Measurements from ENCODE around the gene MIOS. TPM values are rescaled to one million over a fixed set of nuclear protein-coding genes. Genes with fewer than 3 reads are reported as not detected.
"Not testable (repeated sequence)": the region's sequence is repeated elsewhere in the genome, so short reads cannot be mapped to it uniquely, and the experiment has no call there.

Gene MIOS
- total RNA-seq, 2 experiments from 2014 or later: 28.9 to 38.7 TPM

GRCh38 chr7:7650682-7651206, 84.1 kb downstream of the MIOS start:
- Mint-ChIP-seq H3K4me3 (no peak overlapping the region), H3K36me3 (peaks cover 8% of the 10 kb centered on the region), H3K27ac (no peak overlapping the region), H3K27me3 (no peaks in the 10 kb centered on the region), H3K9me3 (ENCODE audit: low read depth) (no peaks in the 10 kb centered on the region), H3K4me1 (peaks cover 8% of the 10 kb centered on the region)
- no peak for ATAC-seq
- DNase-seq: no peak
- CTCF ChIA-PET: interaction anchor here (0.6 kb wide), 1 partner anchor 26 kb away, joined by 3 read pairs; no protein-coding TSS in a partner anchor

- ATAC-seq (no peak), DNase-seq (no peak)
- Mint-ChIP-seq H3K4me1 (peaks cover 8% of the 10 kb centered on the region), H3K4me3 (no peak overlapping the region), H3K36me3 (peaks cover 7% of the 10 kb centered on the region), H3K9me3 (ENCODE audit: low read depth) (no peaks in the 10 kb centered on the region), H3K27me3 (no peaks in the 10 kb centered on the region), H3K27ac (no peak overlapping the region)
- CTCF ChIA-PET: no interaction called here
Observed at GRCh38 chr7:7651479-7651878, 84.8 kb downstream of the MIOS start.

- no peaks in the 10 kb centered on the region for H3K27me3 Mint-ChIP-seq
- CTCF ChIA-PET: interaction anchor here (1.0 to 1.4 kb wide), 2 partner anchors 10 to 112 kb away, joined by 3 read pairs; no protein-coding TSS in a partner anchor
- no peak overlapping the region for H3K27ac Mint-ChIP-seq
- H3K9me3 Mint-ChIP-seq (ENCODE audit: low read depth): no peaks in the 10 kb centered on the region
- DNase-seq: no peak
- H3K4me1 Mint-ChIP-seq: peaks cover 8% of the 10 kb centered on the region
- no peak for ATAC-seq
- H3K36me3 Mint-ChIP-seq: peaks cover 21% of the 10 kb centered on the region
- H3K4me3 Mint-ChIP-seq: no peak overlapping the region
Observed at GRCh38 chr7:7652798-7653540, 86.3 kb downstream of the MIOS start.

- CTCF ChIA-PET: interaction anchor here (1.0 to 1.4 kb wide), 2 partner anchors 11 to 111 kb away, joined by 3 read pairs; no protein-coding TSS in a partner anchor
- Mint-ChIP-seq H3K4me3 (no peak overlapping the region), H3K4me1 (peaks cover 8% of the 10 kb centered on the region), H3K36me3 (peaks cover 28% of the 10 kb centered on the region), H3K27ac (no peak overlapping the region), H3K27me3 (no peaks in the 10 kb centered on the region), H3K9me3 (ENCODE audit: low read depth) (no peaks in the 10 kb centered on the region)
- no peak for ATAC-seq
- DNase-seq: no peak
Observed at GRCh38 chr7:7653593-7654187, 87.0 kb downstream of the MIOS start.

- peaks cover 12% of the 10 kb centered on the region for H3K9me3 Mint-ChIP-seq (ENCODE audit: low read depth)
- no peak overlapping the region for H3K27ac Mint-ChIP-seq
- no peak for ATAC-seq
- H3K36me3 Mint-ChIP-seq: peaks cover 41% of the 10 kb centered on the region
- H3K27me3 Mint-ChIP-seq: no peaks in the 10 kb centered on the region
- H3K4me3 Mint-ChIP-seq: no peak overlapping the region
- peaks cover 8% of the 10 kb centered on the region for H3K4me1 Mint-ChIP-seq
- DNase-seq: no peak
- CTCF ChIA-PET: interaction anchor here (1.5 kb wide), 1 partner anchor 641 kb away, joined by 3 read pairs; no protein-coding TSS in a partner anchor
Observed at GRCh38 chr7:7654964-7655715, 88.5 kb downstream of the MIOS start.

GRCh38 chr7:7656459-7656858, 89.8 kb downstream of the MIOS start:
- H3K4me3 Mint-ChIP-seq, H3K27ac Mint-ChIP-seq, ATAC-seq, H3K27me3 Mint-ChIP-seq, DNase-seq, CTCF ChIA-PET, H3K4me1 Mint-ChIP-seq: not testable (repeated sequence)
- Mint-ChIP-seq H3K36me3 (peaks cover 49% of the 10 kb centered on the region), H3K9me3 (ENCODE audit: low read depth) (peaks cover 16% of the 10 kb centered on the region)

Other genes starting within 250 kb of the MIOS start
- gene COL28A1, start 31.0 kb upstream of the MIOS start, total RNA-seq: not detected
- gene UMAD1, start 73.9 kb downstream of the MIOS start, total RNA-seq: 10 to 100 TPM; 12.3 to 14.2 TPM
- gene RPA3, start 151.7 kb downstream of the MIOS start, total RNA-seq: 100 to 1,000 TPM; 111 to 126 TPM